ENCODE results near the gene NR5A2.

NR5A2 gene

DNA sequence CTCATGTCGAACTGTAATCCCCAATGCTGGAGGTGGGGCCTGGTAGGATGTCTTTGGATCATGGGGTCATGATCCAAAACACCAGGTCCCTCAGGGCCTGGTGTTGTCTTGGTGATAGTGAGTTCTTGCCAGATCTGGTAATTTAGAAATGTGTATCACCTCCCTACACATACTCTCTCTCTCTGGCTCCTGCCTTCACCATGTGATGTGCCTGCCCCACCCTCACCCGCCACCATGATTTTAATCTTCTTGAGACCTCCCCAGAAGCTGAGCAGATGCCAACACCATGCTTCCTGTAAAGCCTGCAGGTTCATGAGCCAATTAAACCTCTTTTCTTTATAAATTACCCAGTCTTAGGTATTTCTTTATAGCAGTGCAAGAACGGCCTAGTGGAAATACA is 136.4 kb downstream of the NR5A2 start:
- no peaks in the 10 kb centered on the region for H3K9me3 ChIP-seq (ENCODE audit: control insufficient read depth, insufficient read depth, low read length)
- H3K36me3 ChIP-seq (ENCODE audit: insufficient read depth, low read length): no peaks in the 10 kb centered on the region
- no peaks in the 10 kb centered on the region for H3K4me1 ChIP-seq (ENCODE audit: insufficient read depth, low read length)
- no peak overlapping the region for H3K9ac ChIP-seq (ENCODE audit: low read depth, low read length)

DNA sequence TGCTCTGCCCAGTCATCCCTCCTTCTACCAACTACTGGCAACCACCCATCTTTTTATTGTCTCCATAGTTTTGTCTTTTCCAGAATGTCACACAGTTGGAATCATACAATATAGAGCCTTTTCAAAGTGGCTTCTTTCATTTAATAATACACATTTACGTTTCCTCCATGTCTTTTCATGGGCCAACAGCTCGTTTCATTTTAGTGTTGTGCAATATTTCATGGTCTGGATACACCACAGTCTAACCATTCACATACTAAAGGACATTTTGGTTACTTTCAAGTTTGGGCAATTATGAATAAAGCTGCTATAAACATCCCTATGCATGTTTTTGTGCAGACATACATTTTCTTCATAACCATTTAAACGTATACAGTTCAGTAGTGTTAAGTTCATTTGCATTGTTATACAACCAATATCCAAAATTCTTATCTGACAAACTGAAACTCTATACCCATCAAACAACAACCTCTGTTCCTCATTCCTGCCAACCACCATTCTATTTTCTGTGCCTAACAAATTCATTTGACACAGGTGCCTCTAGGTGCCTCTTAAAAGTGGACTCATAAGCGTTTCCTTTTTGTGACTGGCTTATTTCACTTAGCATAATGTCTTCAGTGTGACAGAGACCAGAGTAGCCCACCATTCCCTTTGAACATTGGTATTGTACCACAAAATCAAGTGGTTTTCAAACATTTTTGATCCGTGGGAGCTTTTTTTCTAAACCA is 138.1 kb downstream of the NR5A2 start:
- H3K4me1 ChIP-seq (ENCODE audit: insufficient read depth, low read length): no peaks in the 10 kb centered on the region
- no peaks in the 10 kb centered on the region for H3K36me3 ChIP-seq (ENCODE audit: insufficient read depth, low read length)
- H3K9ac ChIP-seq (ENCODE audit: low read depth, low read length): no peak overlapping the region
- no peaks in the 10 kb centered on the region for H3K9me3 ChIP-seq (ENCODE audit: control insufficient read depth, insufficient read depth, low read length)

DNA sequence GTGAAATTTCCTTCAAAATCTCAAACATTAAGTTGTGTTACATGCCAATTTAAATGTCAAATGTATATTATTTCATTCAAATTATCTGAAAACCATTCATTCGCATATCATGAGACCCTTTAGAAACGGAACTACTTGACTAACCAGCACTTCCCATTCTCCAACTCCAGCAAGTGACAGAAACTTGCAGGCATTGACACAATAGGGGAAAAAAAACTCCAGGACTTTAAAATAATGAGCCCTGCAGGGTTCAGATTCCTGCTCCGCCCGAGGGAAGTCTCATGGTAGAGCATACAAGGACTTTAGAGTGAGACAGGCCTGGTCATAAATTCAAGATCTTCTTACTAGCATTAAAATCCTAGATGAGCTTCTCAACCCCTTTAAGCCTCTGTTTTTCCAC is 138.9 kb downstream of the NR5A2 start:
- H3K9me3 ChIP-seq (ENCODE audit: control insufficient read depth, insufficient read depth, low read length): no peaks in the 10 kb centered on the region
- H3K9ac ChIP-seq (ENCODE audit: low read depth, low read length): no peak overlapping the region
- H3K4me1 ChIP-seq (ENCODE audit: insufficient read depth, low read length): no peaks in the 10 kb centered on the region
- no peaks in the 10 kb centered on the region for H3K36me3 ChIP-seq (ENCODE audit: insufficient read depth, low read length)

DNA sequence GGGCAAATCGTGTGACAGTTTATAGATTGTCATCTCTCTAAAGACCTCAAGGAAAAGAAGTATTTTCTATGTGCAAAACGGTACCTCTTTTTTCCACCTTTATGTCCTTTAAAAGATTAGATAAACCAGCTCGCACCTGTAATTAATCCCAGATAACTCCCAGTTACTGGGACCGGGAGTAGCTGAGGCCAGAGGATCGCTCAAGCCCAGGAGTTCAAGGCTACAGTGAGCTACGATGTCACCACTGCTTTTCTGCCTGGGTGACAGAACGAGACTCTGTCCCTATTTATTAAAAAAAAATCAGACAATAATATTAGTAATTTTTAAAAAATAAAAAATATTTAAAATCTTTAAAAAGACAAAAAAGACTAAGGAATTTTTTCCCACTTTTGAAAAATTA is 141.4 kb downstream of the NR5A2 start:
- Histone ChIP-seq H3K9ac (ENCODE audit: low read depth, low read length) (no peak overlapping the region), H3K4me1 (ENCODE audit: insufficient read depth, low read length) (no peaks in the 10 kb centered on the region), H3K9me3 (ENCODE audit: control insufficient read depth, insufficient read depth, low read length) (no peaks in the 10 kb centered on the region), H3K36me3 (ENCODE audit: insufficient read depth, low read length) (no peaks in the 10 kb centered on the region)

DNA sequence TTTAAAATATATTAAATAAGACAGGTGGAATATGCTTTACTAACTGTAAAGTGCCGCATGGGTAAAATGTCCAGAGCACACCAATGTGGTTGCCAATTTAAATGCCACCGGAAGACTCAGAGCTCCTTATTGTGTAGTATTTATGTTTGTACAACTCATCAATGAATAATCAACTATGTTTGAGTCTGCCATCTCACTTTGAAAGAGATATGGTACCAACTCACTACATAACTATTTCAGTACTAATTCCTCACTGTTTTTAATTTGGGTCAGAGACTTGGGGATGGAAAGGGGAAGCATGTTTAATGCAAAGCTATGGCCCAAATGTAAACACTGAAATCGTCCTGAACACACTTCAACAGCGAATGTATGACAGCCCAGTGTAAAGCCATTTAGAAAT is 144.8 kb downstream of the NR5A2 start:
- no peak overlapping the region for H3K9ac ChIP-seq (ENCODE audit: low read depth, low read length)
- no peaks in the 10 kb centered on the region for H3K36me3 ChIP-seq (ENCODE audit: insufficient read depth, low read length)
- H3K9me3 ChIP-seq (ENCODE audit: control insufficient read depth, insufficient read depth, low read length): no peaks in the 10 kb centered on the region
- no peaks in the 10 kb centered on the region for H3K4me1 ChIP-seq (ENCODE audit: insufficient read depth, low read length)

DNA sequence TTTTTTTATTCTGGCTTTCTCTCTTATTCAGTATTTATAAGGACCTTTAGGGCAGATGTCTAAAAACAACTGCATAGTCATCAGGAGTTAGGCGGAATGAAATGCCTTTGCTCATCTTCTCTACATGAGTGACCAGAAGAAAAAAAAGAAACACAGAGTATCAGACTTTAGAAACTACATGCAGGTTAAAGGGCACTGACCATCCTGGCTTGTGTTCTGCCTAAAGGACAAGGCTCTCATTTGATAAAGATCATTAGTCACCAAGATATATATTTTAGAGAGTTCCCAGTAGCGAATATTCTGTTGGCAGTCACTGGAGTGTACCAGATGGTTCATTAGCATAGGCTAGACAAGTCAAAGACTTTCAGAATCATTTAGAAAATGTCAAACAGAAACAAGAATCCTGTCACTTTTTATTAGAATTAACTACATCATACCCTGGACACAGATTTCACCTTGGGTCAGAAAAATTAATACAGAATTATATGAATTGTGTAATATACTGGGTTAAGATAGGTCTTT is 145.6 kb downstream of the NR5A2 start:
- Histone ChIP-seq H3K36me3 (ENCODE audit: insufficient read depth, low read length) (no peaks in the 10 kb centered on the region), H3K4me1 (ENCODE audit: insufficient read depth, low read length) (no peaks in the 10 kb centered on the region), H3K9ac (ENCODE audit: low read depth, low read length) (no peak overlapping the region), H3K9me3 (ENCODE audit: control insufficient read depth, insufficient read depth, low read length) (no peaks in the 10 kb centered on the region)

DNA sequence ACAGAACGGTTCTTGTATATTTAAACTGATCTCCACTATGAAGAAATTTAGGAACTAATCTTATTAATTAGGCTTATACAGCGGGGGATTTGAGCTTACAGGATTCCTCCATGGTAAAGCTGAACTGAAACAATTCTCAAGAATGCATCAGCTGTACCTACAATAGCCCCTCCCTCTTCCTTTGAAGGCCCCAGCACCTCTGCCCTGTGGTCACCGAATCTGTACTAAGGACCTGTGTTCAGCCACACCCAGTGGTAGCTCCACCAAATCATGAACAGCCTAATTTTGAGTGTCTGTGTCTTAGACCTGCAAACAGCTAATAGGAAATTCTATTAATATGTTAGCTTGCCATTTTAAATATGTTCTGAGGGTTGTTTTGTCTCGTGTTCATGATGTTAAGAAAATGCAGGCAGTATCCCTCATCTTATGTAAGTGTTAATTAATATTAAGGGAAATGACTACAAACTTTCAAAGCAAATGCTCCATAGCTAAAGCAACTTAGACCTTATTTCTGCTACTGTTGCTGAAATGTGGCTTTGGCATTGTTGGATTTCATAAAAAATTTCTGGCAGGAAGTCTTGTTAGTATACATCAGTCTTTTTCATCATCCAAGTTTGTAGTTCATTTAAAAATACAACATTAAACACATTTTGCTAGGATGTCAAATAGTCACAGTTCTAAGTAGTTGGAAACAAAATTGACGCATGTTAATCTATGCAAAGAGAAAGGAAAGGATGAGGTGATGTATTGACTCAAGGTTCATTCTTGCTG is 147.2 kb downstream of the NR5A2 start:
- H3K9me3 ChIP-seq (ENCODE audit: control insufficient read depth, insufficient read depth, low read length): no peaks in the 10 kb centered on the region
- no peaks in the 10 kb centered on the region for H3K36me3 ChIP-seq (ENCODE audit: insufficient read depth, low read length)
- H3K4me1 ChIP-seq (ENCODE audit: insufficient read depth, low read length): no peaks in the 10 kb centered on the region
- no peak overlapping the region for H3K9ac ChIP-seq (ENCODE audit: low read depth, low read length)

DNA sequence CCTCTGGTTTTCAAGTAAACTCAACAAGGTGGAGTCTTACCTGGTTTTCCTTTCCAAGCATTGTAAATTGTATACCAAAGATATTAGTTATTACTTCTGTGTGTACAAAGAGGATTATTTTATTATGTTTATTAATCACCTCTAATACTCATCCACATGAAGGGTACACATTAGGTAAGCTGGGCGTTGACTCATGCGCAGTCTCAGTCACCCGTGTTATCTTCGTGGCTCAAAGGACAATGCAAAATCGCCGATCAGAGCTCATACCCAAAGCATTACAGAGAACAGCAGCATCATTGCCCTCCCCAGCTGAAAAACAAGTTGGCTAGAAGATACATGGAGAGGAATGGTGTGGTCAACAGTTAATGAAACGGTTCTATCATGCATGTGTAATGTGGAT is 148.7 kb downstream of the NR5A2 start:
- Histone ChIP-seq H3K36me3 (ENCODE audit: insufficient read depth, low read length) (no peaks in the 10 kb centered on the region), H3K9ac (ENCODE audit: low read depth, low read length) (no peak overlapping the region), H3K9me3 (ENCODE audit: control insufficient read depth, insufficient read depth, low read length) (no peaks in the 10 kb centered on the region), H3K4me1 (ENCODE audit: insufficient read depth, low read length) (no peaks in the 10 kb centered on the region)

DNA sequence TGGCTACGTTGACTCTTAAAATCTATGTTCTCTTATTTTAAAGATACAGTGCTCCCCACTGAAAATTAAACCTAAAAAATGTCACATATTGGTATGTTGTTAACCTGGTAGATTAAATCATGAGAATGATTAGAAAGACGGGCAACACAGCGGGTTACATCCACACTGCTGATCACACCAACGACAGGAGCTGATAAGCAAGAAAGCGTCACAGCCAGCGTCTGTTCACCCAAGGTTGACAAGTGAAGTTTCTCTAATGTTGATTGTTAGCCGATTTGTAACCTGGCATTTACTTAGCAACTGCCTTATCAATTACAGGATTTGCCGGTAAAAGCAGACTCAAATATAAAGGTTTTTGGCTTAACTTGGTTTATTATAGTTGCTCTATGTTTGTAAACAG is 149.3 kb downstream of the NR5A2 start:
- Histone ChIP-seq H3K36me3 (ENCODE audit: insufficient read depth, low read length) (no peaks in the 10 kb centered on the region), H3K9me3 (ENCODE audit: control insufficient read depth, insufficient read depth, low read length) (no peaks in the 10 kb centered on the region), H3K9ac (ENCODE audit: low read depth, low read length) (no peak overlapping the region), H3K4me1 (ENCODE audit: insufficient read depth, low read length) (no peaks in the 10 kb centered on the region)

DNA sequence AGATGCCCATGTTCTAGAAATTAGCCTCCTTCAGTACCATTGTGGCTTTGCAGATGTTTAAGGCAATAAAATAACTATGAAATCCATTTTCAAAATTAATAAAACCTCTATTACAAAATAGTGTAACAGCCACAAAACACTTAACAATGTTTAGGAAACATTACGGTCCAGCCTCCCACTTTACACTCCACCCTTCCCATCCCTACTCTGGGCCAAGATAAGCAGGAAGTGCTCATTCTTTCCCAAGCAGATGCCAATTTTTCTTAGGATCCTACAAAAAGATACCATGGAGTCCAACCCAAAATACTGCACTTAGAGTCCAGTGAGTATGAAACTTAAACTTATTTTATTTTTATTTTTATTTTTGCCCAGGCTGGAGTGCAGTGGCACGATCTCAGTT is 150.8 kb downstream of the NR5A2 start:
- Histone ChIP-seq H3K4me1 (ENCODE audit: insufficient read depth, low read length) (no peaks in the 10 kb centered on the region), H3K9ac (ENCODE audit: low read depth, low read length) (no peak overlapping the region), H3K9me3 (ENCODE audit: control insufficient read depth, insufficient read depth, low read length) (no peaks in the 10 kb centered on the region)

DNA sequence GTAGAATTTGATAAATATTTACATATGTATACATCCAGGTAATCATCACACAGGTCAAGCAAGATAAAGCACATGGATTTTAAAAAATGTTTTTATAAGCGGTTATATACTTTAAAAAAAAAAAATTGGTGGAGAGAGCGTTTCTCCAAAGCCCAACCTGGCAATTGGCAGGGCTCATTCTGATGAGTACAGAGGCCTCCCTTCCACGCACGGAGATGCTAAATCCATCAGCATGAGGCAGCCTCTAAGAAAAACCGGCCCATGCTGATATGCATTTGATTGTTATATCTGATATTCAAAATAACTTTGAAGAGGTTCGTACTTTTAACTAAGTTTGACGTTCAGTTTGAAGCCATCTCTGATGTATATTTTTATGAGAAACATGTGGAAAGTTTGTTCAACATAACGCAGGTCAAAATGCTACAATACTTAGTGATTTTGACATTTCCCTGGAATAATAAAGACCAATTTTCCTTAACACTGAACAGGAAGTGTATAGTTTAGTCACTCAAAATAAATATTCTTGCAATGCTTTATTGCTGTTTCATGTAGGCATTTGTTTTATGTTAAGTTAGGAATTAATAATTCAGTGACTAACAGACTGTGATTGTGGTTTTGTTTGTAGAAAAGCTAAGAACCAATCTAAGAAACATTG is 151.7 kb downstream of the NR5A2 start:
- no peaks in the 10 kb centered on the region for H3K36me3 ChIP-seq (ENCODE audit: insufficient read depth, low read length)
- H3K9ac ChIP-seq (ENCODE audit: low read depth, low read length): no peak overlapping the region
- H3K4me1 ChIP-seq (ENCODE audit: insufficient read depth, low read length): no peaks in the 10 kb centered on the region
- H3K9me3 ChIP-seq (ENCODE audit: control insufficient read depth, insufficient read depth, low read length): no peaks in the 10 kb centered on the region

More for the DNA sequence above, 150.8 kb downstream of the NR5A2 start:
- no peaks in the 10 kb centered on the region for H3K36me3 ChIP-seq (ENCODE audit: insufficient read depth, low read length)

DNA sequence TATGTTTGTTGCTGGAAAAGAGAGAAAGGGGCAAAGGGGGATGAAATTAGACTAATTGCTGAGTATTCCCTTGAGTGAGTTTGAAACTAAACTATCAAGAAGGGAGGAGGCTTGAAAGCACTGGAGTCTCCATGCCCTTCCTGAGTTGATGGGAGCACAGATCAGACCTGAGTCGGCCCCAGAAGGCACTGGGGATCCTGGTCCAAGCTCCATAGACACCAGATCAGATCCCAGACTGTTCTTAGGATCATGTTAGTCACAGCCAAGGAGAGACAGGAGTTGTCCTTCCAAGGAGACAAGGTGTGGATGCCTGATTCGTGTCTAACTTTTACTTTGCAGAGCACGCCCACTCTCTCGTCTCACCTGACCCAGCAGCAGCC is 152.3 kb downstream of the NR5A2 start:
- Histone ChIP-seq H3K4me1 (ENCODE audit: insufficient read depth, low read length) (no peaks in the 10 kb centered on the region), H3K9ac (ENCODE audit: low read depth, low read length) (no peak overlapping the region), H3K9me3 (ENCODE audit: control insufficient read depth, insufficient read depth, low read length) (no peaks in the 10 kb centered on the region), H3K36me3 (ENCODE audit: insufficient read depth, low read length) (no peaks in the 10 kb centered on the region)

DNA sequence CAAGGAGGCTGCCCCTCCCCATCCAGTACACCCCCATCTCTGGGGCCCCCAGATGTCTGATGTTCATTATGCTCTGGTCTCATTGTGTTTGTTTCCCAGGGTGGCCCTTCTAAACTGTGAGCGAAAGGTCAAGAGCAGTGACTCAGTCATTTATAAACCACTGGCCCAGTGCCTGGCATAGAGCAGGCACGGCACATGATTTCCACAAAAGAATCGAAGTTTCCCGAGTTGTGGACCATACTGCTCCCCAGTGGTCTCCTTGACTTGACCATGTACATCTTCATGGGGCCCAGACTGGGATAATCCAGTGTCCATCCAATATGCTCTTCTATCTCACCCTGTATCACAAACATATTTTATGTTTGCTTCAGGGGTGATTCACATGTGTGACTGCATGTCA is 153.3 kb downstream of the NR5A2 start:
- Histone ChIP-seq H3K36me3 (ENCODE audit: insufficient read depth, low read length) (no peaks in the 10 kb centered on the region), H3K9me3 (ENCODE audit: control insufficient read depth, insufficient read depth, low read length) (peaks cover 3% of the 10 kb centered on the region; the same call in 1 of the 2 replicates), H3K9ac (ENCODE audit: low read depth, low read length) (no peak overlapping the region), H3K4me1 (ENCODE audit: insufficient read depth, low read length) (no peaks in the 10 kb centered on the region)

DNA sequence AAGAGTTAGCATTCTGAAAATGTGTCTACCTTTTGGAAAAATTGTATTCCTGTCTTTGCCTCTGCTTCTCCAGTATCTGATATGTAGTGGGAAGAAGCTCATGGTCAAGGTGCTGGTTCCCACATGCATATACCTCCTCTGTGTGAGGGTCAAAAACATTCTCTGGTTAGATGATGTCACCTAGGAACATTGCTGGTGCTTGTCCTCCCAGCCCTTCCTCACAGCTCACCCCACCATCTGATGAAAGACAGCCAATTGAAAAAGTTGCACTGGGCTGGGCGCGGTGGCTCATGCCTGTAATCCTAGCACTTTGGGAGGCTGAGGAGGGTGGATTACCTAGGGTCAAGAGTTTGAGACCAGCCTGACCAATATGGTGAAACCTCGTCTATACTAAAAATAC is 154.4 kb downstream of the NR5A2 start:
- Histone ChIP-seq H3K9ac (ENCODE audit: low read depth, low read length) (no peak overlapping the region), H3K4me1 (ENCODE audit: insufficient read depth, low read length) (no peaks in the 10 kb centered on the region), H3K36me3 (ENCODE audit: insufficient read depth, low read length) (no peaks in the 10 kb centered on the region), H3K9me3 (ENCODE audit: control insufficient read depth, insufficient read depth, low read length) (peaks cover 3% of the 10 kb centered on the region; the same call in 1 of the 2 replicates)
